ENCODE measurements around the gene IMPDH1.

IMPDH1 gene

DNA sequence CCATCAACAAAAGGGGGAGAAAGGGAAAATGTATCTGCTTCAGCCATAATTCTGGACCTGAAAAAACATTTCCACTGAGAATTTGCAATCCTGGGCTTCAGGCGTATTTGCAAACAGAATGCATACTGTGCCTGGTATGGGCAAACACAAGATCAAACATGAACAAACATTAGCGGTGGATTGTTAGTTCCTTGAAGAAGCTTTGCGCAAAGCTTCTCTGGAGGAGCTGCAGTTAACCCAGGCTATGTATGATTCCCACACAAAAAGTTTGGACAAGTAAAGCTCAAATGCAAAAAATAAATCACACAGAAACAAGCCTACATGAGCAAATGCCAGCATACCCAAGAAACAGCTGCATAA is 25.5 kb upstream of the IMPDH1 start:
- DNase-seq (ENCODE audit: extremely low spot score, insufficient read length, low read depth) (no peak), FAIRE-seq (no peak)

DNA sequence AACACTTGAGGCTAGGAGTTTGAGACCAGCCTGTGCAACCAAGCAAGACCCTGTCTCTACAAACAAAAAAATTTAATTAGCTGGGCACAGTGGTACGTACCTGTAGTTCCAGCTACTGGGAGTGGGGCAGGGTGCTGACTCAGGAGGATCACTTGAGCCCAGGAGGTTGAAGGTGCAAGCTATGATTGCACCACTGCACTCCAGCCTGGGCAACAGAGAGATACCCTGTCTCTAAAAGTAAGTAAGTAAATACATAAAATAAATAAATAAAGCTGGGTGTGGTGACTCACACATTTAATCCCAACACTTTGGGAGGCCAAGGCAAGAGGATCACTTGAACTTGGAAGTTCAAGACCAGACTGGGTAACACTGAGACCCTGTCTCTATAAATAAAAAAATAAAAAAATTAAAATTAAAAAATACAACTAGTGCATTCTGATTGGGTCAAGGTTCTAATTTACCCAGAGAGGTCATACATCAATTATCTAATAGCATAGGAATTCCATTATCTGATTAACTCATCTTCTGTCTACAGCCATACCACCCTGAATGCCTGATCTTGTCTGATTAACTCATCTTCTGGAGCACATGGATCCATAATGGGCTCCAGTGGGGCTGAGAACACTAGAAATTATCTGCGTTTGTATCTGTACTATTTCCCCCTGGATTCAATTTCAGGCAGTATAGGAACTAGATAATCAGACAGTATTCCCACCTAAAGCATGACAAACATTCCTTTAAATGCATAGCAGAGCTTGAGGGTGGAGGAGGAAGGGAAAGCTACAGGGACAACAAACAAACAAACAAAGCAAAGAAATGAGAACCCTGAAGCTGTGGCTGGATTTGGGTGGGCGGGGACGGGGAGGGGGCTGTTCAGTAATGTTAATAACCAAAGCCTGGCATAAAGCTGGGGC is 24.9 kb upstream of the IMPDH1 start:
- FAIRE-seq: no peak
- DNase-seq (ENCODE audit: extremely low spot score, insufficient read length, low read depth): no peak

DNA sequence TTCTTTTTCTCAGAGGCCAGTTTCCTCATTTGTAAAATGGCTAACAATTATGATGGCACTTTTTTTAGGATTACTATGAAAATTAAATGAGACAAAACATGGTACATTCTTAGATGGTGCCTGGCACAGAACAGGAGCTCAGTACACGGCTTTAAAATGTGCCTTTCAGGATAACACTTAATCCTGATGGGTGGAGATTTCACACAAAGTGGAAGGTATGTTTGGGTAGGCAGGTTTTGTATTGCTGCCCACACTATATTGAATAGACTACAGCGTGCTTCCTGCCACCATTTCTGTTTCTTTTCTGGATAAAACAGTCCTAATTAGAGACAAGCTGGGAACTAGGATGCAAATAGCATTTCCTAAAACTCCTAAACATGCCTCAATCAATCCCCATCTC is 22.0 kb upstream of the IMPDH1 start:
- DNase-seq (ENCODE audit: extremely low spot score, insufficient read length, low read depth) (no peak), FAIRE-seq (no peak)

DNA sequence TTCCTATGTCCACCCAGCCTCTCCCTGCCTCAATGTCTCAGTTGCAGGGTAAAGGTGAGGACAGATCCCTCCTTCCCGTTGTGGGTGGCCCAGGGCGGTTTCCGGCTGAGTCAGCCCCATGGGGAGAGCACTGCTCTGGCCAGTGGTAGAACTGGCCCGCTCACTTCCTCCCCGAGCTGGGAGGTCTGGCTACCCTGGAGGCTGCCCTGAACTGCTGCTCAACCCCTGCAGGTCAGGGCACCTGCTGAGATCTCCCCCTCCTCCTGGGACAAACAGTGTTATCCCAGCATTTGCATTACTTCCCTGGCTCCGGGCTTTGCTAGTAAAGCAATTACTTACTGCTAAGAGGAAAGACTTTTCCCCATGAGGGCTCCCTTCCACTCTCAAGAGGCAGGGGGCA is 21.4 kb upstream of the IMPDH1 start:
- FAIRE-seq: no peak

DNA sequence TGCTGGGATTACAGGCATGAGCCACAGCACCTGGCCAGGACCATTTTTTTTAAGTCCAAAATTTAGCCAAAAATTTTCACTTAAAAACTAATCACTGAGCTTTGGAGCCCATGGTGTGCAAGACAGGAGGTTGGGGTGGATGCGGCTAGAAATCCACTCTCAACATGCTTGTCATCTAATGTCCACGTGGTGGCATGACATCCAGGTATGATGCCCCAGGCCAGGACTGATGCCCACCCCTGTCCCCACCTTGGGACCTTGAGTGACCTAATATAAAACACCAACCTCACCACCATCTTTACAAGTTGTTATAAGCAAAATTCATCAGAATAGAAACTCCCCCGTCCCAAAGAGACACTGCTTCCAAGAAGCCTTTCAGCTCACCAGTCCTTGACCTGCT is 20.4 kb upstream of the IMPDH1 start:
- DNase-seq (ENCODE audit: extremely low spot score, insufficient read length, low read depth) (no peak), FAIRE-seq (no peak)

More for the DNA sequence above, 21.4 kb upstream of the IMPDH1 start:
- DNase-seq (ENCODE audit: extremely low spot score, insufficient read length, low read depth): no peak

- DNase-seq (ENCODE audit: extremely low spot score, insufficient read length, low read depth) (no peak), FAIRE-seq (peak; percentile 39)
Measured at GRCh38 chr7:128427289-128427891, 17.6 kb upstream of the IMPDH1 start.

- FAIRE-seq: no peak
- DNase-seq (ENCODE audit: extremely low spot score, insufficient read length, low read depth): no peak
Measured at GRCh38 chr7:128425850-128426249, 16.1 kb upstream of the IMPDH1 start.

DNA sequence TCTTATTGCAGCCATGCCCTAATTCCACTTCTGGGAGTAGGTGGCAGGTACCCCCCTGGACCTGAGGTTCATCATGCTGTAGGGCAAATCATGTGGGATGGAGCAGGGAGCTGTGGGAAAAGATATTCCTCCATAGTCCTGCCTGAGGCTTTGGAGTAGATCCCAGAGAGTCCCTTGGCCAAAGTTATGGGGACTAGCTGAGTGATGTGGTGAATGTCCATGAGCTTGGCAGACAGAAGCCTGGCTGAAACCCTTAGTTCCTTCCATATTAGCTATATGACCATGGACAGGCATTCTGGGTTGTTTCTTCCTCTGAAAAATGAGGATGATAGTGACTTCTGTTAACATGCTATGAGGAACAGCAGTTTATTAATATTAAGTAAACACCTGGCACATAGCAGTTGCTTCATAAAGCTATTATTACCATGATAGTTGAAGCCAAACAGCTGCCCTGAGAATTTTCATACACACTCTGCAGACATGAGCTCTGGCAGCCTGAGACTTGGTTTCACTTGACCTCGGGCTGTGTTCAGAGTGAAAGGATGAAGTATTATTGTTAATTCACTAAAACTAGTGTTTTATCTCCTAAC is 15.0 kb upstream of the IMPDH1 start:
- FAIRE-seq: no peak
- no peak for DNase-seq (ENCODE audit: extremely low spot score, insufficient read length, low read depth)

GRCh38 chr7:128422842-128423241 is 13.1 kb upstream of the IMPDH1 start:
- no peak for DNase-seq (ENCODE audit: extremely low spot score, insufficient read length, low read depth)
- FAIRE-seq: no peak

GRCh38 chr7:128422037-128422436 is 12.3 kb upstream of the IMPDH1 start:
- no peak for DNase-seq (ENCODE audit: extremely low spot score, insufficient read length, low read depth)
- FAIRE-seq: no peak

DNA sequence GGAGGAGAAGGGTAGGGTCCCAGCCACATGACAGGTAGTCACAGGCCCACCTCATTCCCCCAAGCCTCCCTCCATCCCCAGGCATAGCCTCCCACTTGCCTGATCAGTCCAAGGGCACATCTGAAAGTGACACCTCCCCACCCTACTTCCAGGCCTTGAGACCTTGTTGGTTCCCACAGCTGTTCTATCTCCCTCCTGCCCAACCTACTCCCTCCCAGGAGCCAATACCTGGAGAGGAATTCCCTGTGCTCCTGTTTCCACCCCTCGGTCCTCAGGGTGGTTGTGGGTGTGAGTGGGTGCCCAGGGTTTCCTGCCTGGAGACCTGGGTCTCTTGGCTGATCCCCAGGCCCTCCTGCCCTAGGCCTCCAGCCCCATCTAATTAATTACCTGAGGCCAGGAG is 11.6 kb upstream of the IMPDH1 start:
- DNase-seq (ENCODE audit: extremely low spot score, insufficient read length, low read depth) (no peak), FAIRE-seq (no peak)

GRCh38 chr7:128420773-128421172 is 11.0 kb upstream of the IMPDH1 start:
- no peak for DNase-seq (ENCODE audit: extremely low spot score, insufficient read length, low read depth)
- FAIRE-seq: no peak

DNA sequence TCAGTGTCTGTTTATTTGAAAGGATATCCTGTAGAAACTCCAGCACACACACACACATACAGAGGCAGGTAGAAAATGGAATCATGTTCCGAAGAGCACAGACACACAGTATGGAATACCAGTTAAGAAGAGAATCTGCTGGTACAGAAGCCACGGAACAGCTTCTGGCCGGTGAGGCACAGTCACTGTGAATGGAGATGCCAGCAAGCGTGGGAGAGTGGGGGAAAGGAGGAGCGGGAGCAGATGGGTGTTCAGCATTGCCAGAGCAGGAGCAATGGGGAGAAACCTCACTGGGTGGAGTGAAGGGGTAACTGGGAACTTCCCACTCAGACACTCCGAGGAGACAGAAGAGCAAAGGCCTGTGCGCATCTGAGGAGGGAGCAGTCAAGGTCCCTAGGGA is 9.5 kb upstream of the IMPDH1 start:
- DNase-seq (ENCODE audit: extremely low spot score, insufficient read length, low read depth) (no peak), FAIRE-seq (no peak)

- no peak for FAIRE-seq
- DNase-seq (ENCODE audit: extremely low spot score, insufficient read length, low read depth): no peak
Measured at GRCh38 chr7:128417071-128417470, 7.3 kb upstream of the IMPDH1 start.

DNA sequence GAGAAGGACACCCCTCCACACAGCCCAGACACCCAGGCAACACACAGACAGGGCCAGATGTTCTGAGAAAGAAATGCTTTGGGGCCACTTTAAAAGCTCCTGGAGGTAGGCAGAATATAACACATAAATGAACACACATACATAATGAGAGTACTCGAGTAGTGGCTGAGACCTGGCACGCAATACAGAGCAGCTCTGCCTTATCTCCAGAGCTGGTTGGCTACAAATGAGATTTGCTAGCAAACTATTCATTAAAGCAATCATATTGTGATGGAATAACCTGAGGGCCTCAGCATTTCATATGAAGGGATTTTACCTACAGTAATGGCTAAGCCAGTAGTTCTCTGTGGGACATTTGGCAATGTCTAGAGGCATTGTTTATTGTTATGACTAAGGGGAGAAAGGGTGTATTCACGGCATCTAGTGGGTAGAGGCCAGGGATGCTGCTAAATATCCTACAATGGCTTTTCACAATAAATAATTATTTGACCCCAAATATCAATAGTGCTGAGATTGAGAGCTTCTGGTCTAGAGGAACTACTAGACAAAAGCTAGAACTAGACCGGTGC is 5.5 kb upstream of the IMPDH1 start:
- no peak for DNase-seq (ENCODE audit: extremely low spot score, insufficient read length, low read depth)
- FAIRE-seq: no peak

DNA sequence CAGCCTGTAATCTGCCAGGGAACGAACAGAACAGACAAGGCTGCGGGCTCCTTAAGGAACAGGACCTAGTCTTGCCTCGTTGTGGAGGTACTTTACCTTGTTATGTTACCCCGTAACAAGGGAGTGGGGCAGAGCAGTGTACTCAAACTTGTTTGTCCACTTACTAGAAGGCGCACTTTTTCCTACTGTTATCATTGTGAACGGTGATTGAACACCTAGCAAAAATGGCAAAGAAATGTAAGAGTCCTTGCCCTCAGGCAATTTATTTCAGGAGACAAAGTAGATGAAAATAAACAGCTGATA is 620 bp upstream of the IMPDH1 start:
- DNase-seq (ENCODE audit: extremely low spot score, insufficient read length, low read depth) (no peak), FAIRE-seq (no peak)

DNA sequence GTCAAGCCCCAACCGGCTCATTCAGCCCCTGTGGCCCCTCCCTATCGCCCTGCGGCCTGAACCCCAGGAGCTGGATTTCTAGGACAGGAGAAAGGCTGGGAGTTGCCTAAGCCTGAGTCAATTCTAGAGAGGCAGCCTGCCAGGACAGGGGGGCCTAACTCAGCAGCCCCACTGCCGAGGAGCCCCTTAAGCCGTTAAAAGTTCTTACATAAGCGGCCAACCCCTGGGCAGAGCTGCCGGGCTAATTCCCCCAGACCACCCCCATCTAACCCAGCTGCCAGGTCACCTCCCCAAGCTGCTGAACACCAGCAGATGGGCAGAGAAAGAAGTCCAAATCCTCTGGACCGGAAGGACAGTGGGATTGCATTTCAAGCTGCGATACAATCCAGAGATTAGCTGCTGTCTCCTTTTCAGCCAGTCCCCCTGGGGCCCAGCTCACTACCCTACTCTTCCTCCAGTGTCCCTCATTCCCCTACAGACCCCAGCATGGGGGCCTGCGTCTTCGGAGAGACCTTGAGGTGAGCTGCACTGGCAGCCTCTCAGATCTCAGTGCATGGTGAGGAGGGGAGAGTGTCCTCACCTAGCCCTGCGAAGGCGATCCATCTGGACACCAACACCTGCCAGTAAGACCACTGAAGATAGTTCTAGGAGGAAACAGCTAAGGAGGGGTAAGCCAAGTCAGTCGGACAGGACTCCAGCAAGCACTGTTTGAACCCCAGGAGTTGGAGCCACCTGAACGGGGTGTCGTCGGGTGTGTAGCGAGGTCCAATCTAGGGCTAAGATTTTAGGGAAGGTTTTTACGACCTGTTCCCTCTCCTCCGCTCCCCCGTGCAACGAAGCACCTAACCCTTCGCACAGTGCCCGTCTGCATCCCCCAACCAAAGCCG is 830 bp downstream of the IMPDH1 start:
- FAIRE-seq (peak; percentile 12), DNase-seq (ENCODE audit: extremely low spot score, insufficient read length, low read depth) (no peak)

DNA sequence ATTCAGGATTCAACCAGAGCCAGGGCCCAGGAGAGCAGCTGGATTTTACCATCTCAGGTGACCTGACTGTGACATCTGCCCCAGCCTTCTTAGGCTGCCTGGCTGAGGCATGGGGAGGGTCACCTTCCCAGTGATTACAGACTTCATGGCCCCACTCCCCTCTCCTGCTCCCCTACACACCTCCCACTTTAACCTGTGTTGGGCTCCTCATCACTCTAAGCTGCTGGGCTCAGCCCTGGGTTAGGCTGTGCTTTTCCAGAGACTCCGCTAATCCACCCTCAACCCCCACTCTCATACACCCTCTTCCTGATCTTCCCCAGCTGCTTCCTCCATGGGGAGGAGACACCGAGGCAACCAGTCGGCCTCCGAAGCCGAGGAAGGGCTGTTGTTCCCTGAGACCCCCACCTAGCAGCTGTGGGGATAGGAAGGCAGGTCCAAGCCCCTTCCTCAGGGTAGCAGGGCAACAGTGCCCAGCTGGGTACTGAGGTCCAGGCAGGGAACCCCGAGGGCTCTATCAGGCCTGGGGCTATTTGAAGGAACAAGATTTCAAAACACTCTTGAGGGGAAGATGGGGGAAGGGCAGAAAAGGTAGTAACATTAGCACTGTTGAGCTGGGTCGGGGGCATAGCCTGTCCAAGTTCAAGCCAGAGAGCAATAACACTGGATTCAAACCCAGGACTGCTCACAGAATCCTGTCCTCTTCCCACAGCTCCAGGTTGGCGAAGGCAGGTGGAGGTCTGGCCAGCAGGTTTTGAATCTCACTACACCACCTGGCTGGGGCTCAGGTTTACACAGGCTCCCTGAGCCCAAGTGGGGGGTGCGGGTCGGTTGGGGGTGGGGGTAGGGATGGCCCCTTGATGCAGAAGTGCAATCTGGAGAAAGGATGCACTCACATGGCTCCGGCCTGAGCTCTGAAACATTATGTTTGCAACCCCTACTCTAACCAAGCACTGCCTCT is 1.8 kb downstream of the IMPDH1 start:
- DNase-seq (ENCODE audit: extremely low spot score, insufficient read length, low read depth): no peak

DNA sequence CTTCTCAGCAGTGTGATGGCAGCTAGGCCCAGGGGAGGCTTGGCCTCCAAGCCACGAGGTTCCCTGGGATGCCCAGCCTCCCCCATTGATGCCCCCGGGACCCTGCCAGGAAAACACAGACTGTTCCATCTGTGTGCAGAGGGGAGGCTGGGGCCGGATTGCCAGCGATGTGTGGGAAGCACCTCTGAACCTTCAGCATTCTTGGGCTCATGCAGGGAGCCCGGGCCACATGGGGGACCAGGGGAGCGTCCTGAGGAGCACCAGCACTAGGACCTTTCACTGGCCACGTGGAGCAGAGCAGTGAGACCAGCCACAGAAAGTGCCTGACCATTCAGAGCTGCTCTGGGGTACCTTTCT is 2.6 kb downstream of the IMPDH1 start:
- DNase-seq (ENCODE audit: extremely low spot score, insufficient read length, low read depth) (no peak), FAIRE-seq (no peak)

More for the DNA sequence above, 1.8 kb downstream of the IMPDH1 start:
- no peak for FAIRE-seq

All from GM18507 (cell line).